HCT116 (cell line): Measurements from ENCODE around the gene RBPMS2.

Experiments used
- CEBPB ChIP-seq: IDR thresholded peaks from 2 replicates; pipeline ENCODE4 v1.6.1; 2012; ENCODE audit warnings: low read depth
- EZH2phosphoT487 ChIP-seq: fragments of 200-600 bp; IDR thresholded peaks from 2 replicates; pipeline ENCODE4 v1.6.1; 2018; ENCODE audit warnings: antibody characterized with exemption, borderline replicate concordance
- FOSL1 ChIP-seq: IDR thresholded peaks from 2 replicates; pipeline ENCODE4 v1.6.1; 2012; ENCODE audit warnings: low read depth
- MAX ChIP-seq: IDR thresholded peaks from 2 replicates; pipeline ENCODE4 v1.6.1; 2012
- POLR2A ChIP-seq: IDR thresholded peaks from 2 replicates; pipeline ENCODE4 v1.7.0; 2011; ENCODE audit warnings: borderline replicate concordance; ENCODE audit not compliant: insufficient read depth, insufficient read length; ENCODE audit errors: extremely low read depth
- POLR2AphosphoS5 ChIP-seq: IDR thresholded peaks from 2 replicates; pipeline ENCODE4 v1.6.1; 2011; ENCODE audit warnings: mild to moderate bottlenecking, low read depth, low read length, moderate library complexity
- RAD21 ChIP-seq: IDR thresholded peaks from 2 replicates; pipeline ENCODE4 v1.6.1; 2012; ENCODE audit warnings: low read depth, mild to moderate bottlenecking
- SP1 ChIP-seq: IDR thresholded peaks from 2 replicates; pipeline ENCODE4 v1.6.1; 2012; ENCODE audit warnings: low read depth
- YY1 ChIP-seq: IDR thresholded peaks from 2 replicates; pipeline ENCODE4 v1.6.1; 2011; ENCODE audit warnings: low read length, low read depth, moderate library complexity, mild to moderate bottlenecking; ENCODE audit not compliant: insufficient replicate concordance; ENCODE audit errors: extremely low read depth
- ZNF274 ChIP-seq: fragments of 200-500 bp; sonication (Bioruptor generic); IDR thresholded peaks from 2 replicates; pipeline ENCODE4 v1.6.1; 2014; ENCODE audit warnings: mild to moderate bottlenecking, low read depth, low read length, inconsistent platforms
- TF ChIP-seq, protein P1 (sequence below), 3 experiments: fragments of 200-600 bp in 1 of 3; sonication (generic) in 1 of 3; IDR thresholded peaks in 2 of 3; conservative IDR thresholded peaks in 1 of 3; 2 replicates each; pipeline ENCODE4 v1.5.1; 2012 to 2017; ENCODE audit warnings: low read depth in 2 of 3, low read length in 2 of 3, antibody characterized with exemption in 1 of 3, borderline replicate concordance in 1 of 3, control low read depth in 1 of 3, mild to moderate bottlenecking in 1 of 3, mixed read lengths in 1 of 3, mixed run types in 1 of 3, moderate library complexity in 1 of 3; ENCODE audit not compliant: insufficient read depth in 1 of 3
- TF ChIP-seq, protein P2 (sequence below): IDR thresholded peaks from 2 replicates; pipeline ENCODE4 v1.6.1; 2011; ENCODE audit warnings: mild to moderate bottlenecking, low read length, moderate library complexity; ENCODE audit not compliant: insufficient replicate concordance; ENCODE audit errors: extremely low read depth

- TF ChIP-seq, protein P1, sequence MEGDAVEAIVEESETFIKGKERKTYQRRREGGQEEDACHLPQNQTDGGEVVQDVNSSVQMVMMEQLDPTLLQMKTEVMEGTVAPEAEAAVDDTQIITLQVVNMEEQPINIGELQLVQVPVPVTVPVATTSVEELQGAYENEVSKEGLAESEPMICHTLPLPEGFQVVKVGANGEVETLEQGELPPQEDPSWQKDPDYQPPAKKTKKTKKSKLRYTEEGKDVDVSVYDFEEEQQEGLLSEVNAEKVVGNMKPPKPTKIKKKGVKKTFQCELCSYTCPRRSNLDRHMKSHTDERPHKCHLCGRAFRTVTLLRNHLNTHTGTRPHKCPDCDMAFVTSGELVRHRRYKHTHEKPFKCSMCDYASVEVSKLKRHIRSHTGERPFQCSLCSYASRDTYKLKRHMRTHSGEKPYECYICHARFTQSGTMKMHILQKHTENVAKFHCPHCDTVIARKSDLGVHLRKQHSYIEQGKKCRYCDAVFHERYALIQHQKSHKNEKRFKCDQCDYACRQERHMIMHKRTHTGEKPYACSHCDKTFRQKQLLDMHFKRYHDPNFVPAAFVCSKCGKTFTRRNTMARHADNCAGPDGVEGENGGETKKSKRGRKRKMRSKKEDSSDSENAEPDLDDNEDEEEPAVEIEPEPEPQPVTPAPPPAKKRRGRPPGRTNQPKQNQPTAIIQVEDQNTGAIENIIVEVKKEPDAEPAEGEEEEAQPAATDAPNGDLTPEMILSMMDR (IDR thresholded peaks at IDR 0.05 in 2 of 3, conservative IDR thresholded peaks at IDR 0.05 in 1 of 3; ENCODE audit: borderline replicate concordance in 1 of 3, insufficient read depth in 1 of 3, low read depth in 2 of 3, low read length in 2 of 3), result no peak
- TF ChIP-seq MAX (no peak), RAD21 (no peak), EZH2phosphoT487 (no peak), POLR2A (no peak), SP1 (no peak), ZNF274 (no peak), CEBPB (no peak), POLR2AphosphoS5 (no peak), YY1 (no peak), FOSL1 (no peak)
- TF ChIP-seq, protein P2, sequence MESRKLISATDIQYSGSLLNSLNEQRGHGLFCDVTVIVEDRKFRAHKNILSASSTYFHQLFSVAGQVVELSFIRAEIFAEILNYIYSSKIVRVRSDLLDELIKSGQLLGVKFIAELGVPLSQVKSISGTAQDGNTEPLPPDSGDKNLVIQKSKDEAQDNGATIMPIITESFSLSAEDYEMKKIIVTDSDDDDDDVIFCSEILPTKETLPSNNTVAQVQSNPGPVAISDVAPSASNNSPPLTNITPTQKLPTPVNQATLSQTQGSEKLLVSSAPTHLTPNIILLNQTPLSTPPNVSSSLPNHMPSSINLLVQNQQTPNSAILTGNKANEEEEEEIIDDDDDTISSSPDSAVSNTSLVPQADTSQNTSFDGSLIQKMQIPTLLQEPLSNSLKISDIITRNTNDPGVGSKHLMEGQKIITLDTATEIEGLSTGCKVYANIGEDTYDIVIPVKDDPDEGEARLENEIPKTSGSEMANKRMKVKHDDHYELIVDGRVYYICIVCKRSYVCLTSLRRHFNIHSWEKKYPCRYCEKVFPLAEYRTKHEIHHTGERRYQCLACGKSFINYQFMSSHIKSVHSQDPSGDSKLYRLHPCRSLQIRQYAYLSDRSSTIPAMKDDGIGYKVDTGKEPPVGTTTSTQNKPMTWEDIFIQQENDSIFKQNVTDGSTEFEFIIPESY, result no peak
These were observed 16.9 kb upstream of the RBPMS2 start for GRCh38 chr15:64792282-64792681.
